Pancreas (tissue), 10 donors: ENCODE measurements around the gene DGKQ. TPM values are rescaled to one million over a fixed set of nuclear protein-coding genes. Genes with fewer than 3 reads are reported as not detected.

Source experiments
- ATAC-seq, 4 donors: fragments of 200-7000 bp; cut with Tn5 transposase; one replicate each; pipeline versions ENCODE4 v1.8.0 to v1.9.1; 2020; ENCODE audit warnings: mild to moderate bottlenecking in 4 of 4, moderate library complexity in 4 of 4
- DNase-seq, 6 donors: peaks; one replicate each; pipeline ENCODE4 v3.0.0-alpha.2; 2020
- FAIRE-seq: peaks from 2 replicates; lab custom pipeline; 2012; peaks lifted over from hg19 to GRCh38; lab: Jason Lieb, UNC
- H3K27ac ChIP-seq, 4 donors: fragments of 200-600 bp; sonication (generic); 1 replicate in 3 of 4; 2 replicates in 1 of 4; pipeline versions ENCODE4 v1.5.0 to v1.8.0; 2020
- H3K27me3 ChIP-seq, 4 donors: fragments of 200-600 bp; one replicate each; pipeline ENCODE4 v1.8.0; 2021
- H3K36me3 ChIP-seq, 3 donors: fragments of 200-600 bp; sonication (generic) in 1 of 3; one replicate each; pipeline versions ENCODE4 v1.5.0 to v1.8.0; 2020 to 2021
- H3K4me1 ChIP-seq, 3 donors: fragments of 200-600 bp; one replicate each; pipeline ENCODE4 v1.8.0; 2021
- H3K4me3 ChIP-seq, 4 donors: fragments of 200-600 bp; sonication (generic) in 2 of 4; one replicate each; pipeline versions ENCODE4 v1.5.0 to v1.8.0; 2020 to 2021
- H3K9me3 ChIP-seq, 4 donors: fragments of 200-600 bp; one replicate each; pipeline ENCODE4 v1.8.0; 2021
- CTCF ChIP-seq, 4 donors: fragments of 200-600 bp; sonication (generic) in 3 of 4; IDR thresholded peaks; one replicate each; pipeline versions ENCODE4 v1.5.0 to v1.8.0; 2021; ENCODE audit warnings: antibody characterized with exemption in 4 of 4
- WGBS, 2 donors: extraction: QIAGEN DNeasy Blood & Tissue Kit; methylation state at CpG; one replicate each; pipeline ENCODE4 v1.1.7; 2013; 5-methylcytosine and 5-hydroxymethylcytosine counted together
- intact Hi-C, 3 donors: fragments of 100-400 bp; cut with DNase I; formaldehyde crosslinking; loops; one replicate each; pipeline versions ENCODE4 v1.11.1 to v1.14.2; 2022
- polyA plus RNA-seq, 2 donors: library from polyadenylated mRNA; stranded (reverse); fragments of 200-250 nt; gene quantifications; one replicate each; pipeline ENCODE4 v1.2.3, GENCODE V29; 2013
- total RNA-seq, 6 donors: library from RNA; stranded (reverse); fragmentation: NEBNext Ultra II Directional in 4 of 6; extraction: Animal tissue kit (Norgen Biotek cat#: 25700) in 4 of 6; gene quantifications; one replicate each; pipeline versions ENCODE4 v1.2.1 to v1.2.4, GENCODE V29; 2021 to 2023
- donor health status: healthy with polysubstance abuse.
- donor health status: DM: no; HTN: no; CAD: no; lungs with moderate emphysema.
- donor health status: DM: no; HTN: no; CAD: no.
- donor health status: control.
- donor health status: control.
- donor health status: Bipolar disorder and iron deficiency.
- donor health status: DM: yes; HTN: yes; CAD: no.
- donor health status: DM: no; HTN: no; CAD: no.
- donor health status: DM: no; HTN: no; CAD: no.
- donor health status: DM: yes; HTN: yes; CAD: no.

The DGKQ gene
- total and polyA plus RNA-seq, 8 donors, result 5.7 to 11.7 (median 9.0) TPM

- WGBS, 2 donors, result 91% methylated on average over 54 of the region's 54 CpGs
- FAIRE-seq (no peak), DNase-seq (peak in 2 of 6 donors; percentile 54 to 74), ATAC-seq (no peak)
- Histone ChIP-seq H3K27ac (no peak overlapping the region), H3K9me3 (no peaks in the 10 kb centered on the region), H3K27me3 (no peaks in the 10 kb centered on the region), H3K36me3 (peaks cover 0 to 8% (median 0%) of the 10 kb centered on the region in 3 donors), H3K4me1 (no peaks in the 10 kb centered on the region), H3K4me3 (no peak overlapping the region)
- no peak for TF ChIP-seq CTCF (IDR thresholded peaks at IDR 0.05)
- intact Hi-C loops, result no loop called here
These were observed 10.8 kb downstream of the DGKQ start for GRCh38 chr4:962231-963208.

GRCh38 chr4:961351-962230, 11.8 kb downstream of the DGKQ start:
- no peak for TF ChIP-seq CTCF (IDR thresholded peaks at IDR 0.05)
- Histone ChIP-seq H3K36me3 (peaks cover 0 to 4% (median 0%) of the 10 kb centered on the region in 3 donors), H3K9me3 (no peaks in the 10 kb centered on the region), H3K4me3 (no peak overlapping the region), H3K4me1 (no peaks in the 10 kb centered on the region), H3K27ac (no peak overlapping the region), H3K27me3 (no peaks in the 10 kb centered on the region)
- DNase-seq (peak in 2 of 6 donors; percentile 55 to 74), FAIRE-seq (no peak), ATAC-seq (no peak)
- WGBS, 2 donors, result 94 to 97% methylated on average over 47 to 52 of the region's 52 CpGs
- intact Hi-C loops, result no loop called here

- 89 to 93% methylated on average over 31 to 35 of the region's 35 CpGs for WGBS, 2 donors
- no peak for FAIRE-seq
These were observed 12.6 kb downstream of the DGKQ start for GRCh38 chr4:960636-961350.

More at GRCh38 chr4:960636-961350, 12.6 kb downstream of the DGKQ start:
- no peak for TF ChIP-seq CTCF (IDR thresholded peaks at IDR 0.05)
- Histone ChIP-seq H3K36me3 (no peaks in the 10 kb centered on the region), H3K9me3 (no peaks in the 10 kb centered on the region), H3K4me1 (no peaks in the 10 kb centered on the region), H3K27me3 (no peaks in the 10 kb centered on the region), H3K27ac (no peak overlapping the region), H3K4me3 (no peak overlapping the region)
- intact Hi-C loops, result no loop called here
- peak in 2 of 6 donors; percentile 12 to 73 for DNase-seq
- no peak for ATAC-seq
